Loucy (cell line): ENCODE measurements around the gene MVD.

Experiments used
- H2AFZ ChIP-seq: fragments of 200-600 bp; sonication (generic); 2 replicates; pipeline ENCODE4 v1.6.0; 2016; ENCODE audit warnings: antibody characterized with exemption, mild to moderate bottlenecking, low read length, moderate library complexity
- H3F3A ChIP-seq: fragments of 200-600 bp; 2 replicates; pipeline ENCODE4 v1.6.0; 2016; ENCODE audit warnings: antibody characterized with exemption, low read depth, mild to moderate bottlenecking
- H3K27me3 ChIP-seq: fragments of 200-600 bp; sonication (generic); 2 replicates; pipeline ENCODE4 v1.6.1; 2014; ENCODE audit warnings: low read length, mild to moderate bottlenecking; ENCODE audit not compliant: insufficient read depth, poor library complexity, severe bottlenecking
- H3K36me3 ChIP-seq: fragments of 200-600 bp; sonication (generic); 2 replicates; pipeline ENCODE4 v1.6.1; 2016; ENCODE audit warnings: low read length; ENCODE audit not compliant: insufficient read depth
- H3K4me1 ChIP-seq: fragments of 200-600 bp; sonication (generic); 2 replicates; pipeline ENCODE4 v1.5.1; 2014; ENCODE audit warnings: low read length, mild to moderate bottlenecking; ENCODE audit not compliant: insufficient read depth, poor library complexity, severe bottlenecking
- H3K4me2 ChIP-seq: fragments of 200-600 bp; sonication (generic); 2 replicates; pipeline ENCODE4 v1.6.0; 2014; ENCODE audit warnings: antibody characterized with exemption, low read length, low read depth, mild to moderate bottlenecking; ENCODE audit not compliant: poor library complexity, severe bottlenecking
- H3K4me3 ChIP-seq: fragments of 200-600 bp; sonication (generic); 2 replicates; pipeline ENCODE4 v1.5.1; 2014; ENCODE audit warnings: low read length, mild to moderate bottlenecking, mixed read lengths; ENCODE audit not compliant: poor library complexity, severe bottlenecking
- H3K79me2 ChIP-seq: fragments of 200-600 bp; sonication (generic); 2 replicates; pipeline ENCODE4 v1.6.1; 2014; ENCODE audit warnings: low read length; ENCODE audit not compliant: insufficient read depth
- H3K9ac ChIP-seq: fragments of 200-600 bp; sonication (generic); 2 replicates; pipeline ENCODE4 v1.6.0; 2014; ENCODE audit warnings: mild to moderate bottlenecking, low read depth, low read length, moderate library complexity; ENCODE audit not compliant: poor library complexity, severe bottlenecking
- H3K9me2 ChIP-seq: fragments of 200-600 bp; sonication (generic); replicated peaks from 2 replicates; pipeline ENCODE4 v1.6.1; 2016; ENCODE audit warnings: low read depth, low read length, mixed read lengths
- H3K9me3 ChIP-seq: fragments of 200-600 bp; sonication (generic); 2 replicates; pipeline ENCODE4 v1.6.1; 2014; ENCODE audit warnings: mild to moderate bottlenecking, antibody characterized with exemption, low read length, low read depth; ENCODE audit not compliant: insufficient read depth
- H4K20me1 ChIP-seq: fragments of 200-600 bp; sonication (generic); 2 replicates; pipeline ENCODE4 v1.6.0; 2014; ENCODE audit warnings: antibody characterized with exemption, low read length, mild to moderate bottlenecking; ENCODE audit not compliant: insufficient read depth, poor library complexity, severe bottlenecking
- CTCF ChIP-seq: fragments of 200-600 bp; sonication (generic); conservative IDR thresholded peaks from 2 replicates; pipeline ENCODE4 v1.5.1; 2014; ENCODE audit warnings: mild to moderate bottlenecking, antibody characterized with exemption, low read length
- EZH2phosphoT487 ChIP-seq: fragments of 200-600 bp; IDR thresholded peaks from 2 replicates; pipeline ENCODE4 v1.6.1; 2018; ENCODE audit warnings: antibody characterized with exemption, mild to moderate bottlenecking, moderate library complexity, borderline replicate concordance

The MVD gene

GRCh38 chr16:88635671-88636319, 27.1 kb downstream of the MVD start:
- no peak overlapping the region for H3K4me2 ChIP-seq
- no peak overlapping the region for H2AFZ ChIP-seq
- H3K36me3 ChIP-seq: no peaks in the 10 kb centered on the region
- no peaks in the 10 kb centered on the region for H3F3A ChIP-seq
- TF ChIP-seq EZH2phosphoT487: no peak
- no peak for TF ChIP-seq CTCF
- H3K9me2 ChIP-seq: no peaks in the 10 kb centered on the region
- H3K4me3 ChIP-seq: no peak overlapping the region
- no peaks in the 10 kb centered on the region for H3K4me1 ChIP-seq
- H3K27me3 ChIP-seq: no peaks in the 10 kb centered on the region
- no peak overlapping the region for H3K9ac ChIP-seq
- H4K20me1 ChIP-seq: no peaks in the 10 kb centered on the region
- H3K9me3 ChIP-seq: no peaks in the 10 kb centered on the region
- H3K79me2 ChIP-seq: no peaks in the 10 kb centered on the region

- H3K9ac ChIP-seq: no peak overlapping the region
Observed at GRCh38 chr16:88634994-88635670, 27.8 kb downstream of the MVD start.

GRCh38 chr16:88634141-88634993, 28.5 kb downstream of the MVD start:
- no peak for TF ChIP-seq EZH2phosphoT487
- no peak for TF ChIP-seq CTCF
- no peak overlapping the region for H3K4me2 ChIP-seq
- no peaks in the 10 kb centered on the region for H3K4me1 ChIP-seq

More at GRCh38 chr16:88634994-88635670, 27.8 kb downstream of the MVD start:
- H3K79me2 ChIP-seq: no peaks in the 10 kb centered on the region
- H3K4me3 ChIP-seq: no peak overlapping the region
- TF ChIP-seq CTCF (no peak), EZH2phosphoT487 (no peak)
- peaks cover 4% of the 10 kb centered on the region; the same call in 1 of the 2 replicates for H3K36me3 ChIP-seq
- no peaks in the 10 kb centered on the region for H3F3A ChIP-seq
- no peaks in the 10 kb centered on the region for H3K9me2 ChIP-seq
- H3K4me2 ChIP-seq: no peak overlapping the region
- no peak overlapping the region for H2AFZ ChIP-seq
- no peaks in the 10 kb centered on the region for H4K20me1 ChIP-seq
- H3K4me1 ChIP-seq: no peaks in the 10 kb centered on the region
- no peaks in the 10 kb centered on the region for H3K27me3 ChIP-seq
- H3K9me3 ChIP-seq: no peaks in the 10 kb centered on the region

More at GRCh38 chr16:88634141-88634993, 28.5 kb downstream of the MVD start:
- Histone ChIP-seq H3K36me3 (peaks cover 9% of the 10 kb centered on the region; the same call in 1 of the 2 replicates), H3K79me2 (no peaks in the 10 kb centered on the region), H3K4me3 (no peak overlapping the region), H3K27me3 (no peaks in the 10 kb centered on the region), H3K9me2 (no peaks in the 10 kb centered on the region), H3K9ac (no peak overlapping the region), H3K9me3 (no peaks in the 10 kb centered on the region), H4K20me1 (no peaks in the 10 kb centered on the region), H2AFZ (no peak overlapping the region), H3F3A (no peaks in the 10 kb centered on the region)
